ENCODE measurements around the gene UBN1.
A peak's percentile ranks its signal among the peaks of the same experiment; 100 is the strongest.

Gene UBN1

DNA sequence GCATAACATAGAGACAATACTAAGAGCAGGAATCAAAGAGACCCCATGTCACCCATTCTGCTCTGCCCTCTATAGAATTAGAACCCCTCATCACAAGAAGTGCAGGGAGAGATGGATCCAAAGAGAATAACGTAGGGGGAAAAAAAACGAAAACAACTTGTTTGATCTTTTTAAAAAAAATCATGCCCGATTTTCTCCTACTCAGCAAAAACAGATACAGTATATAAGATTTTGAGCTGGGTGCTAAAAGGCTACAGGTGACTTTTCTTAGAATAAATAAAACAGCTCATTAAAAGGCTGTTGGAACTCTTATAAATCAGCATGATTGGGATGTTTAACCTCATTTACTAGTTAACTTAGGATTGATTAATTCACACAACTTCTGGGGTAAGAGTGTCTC lies 17.4 kb downstream of the UBN1 start:
- no peak for DNase-seq

DNA sequence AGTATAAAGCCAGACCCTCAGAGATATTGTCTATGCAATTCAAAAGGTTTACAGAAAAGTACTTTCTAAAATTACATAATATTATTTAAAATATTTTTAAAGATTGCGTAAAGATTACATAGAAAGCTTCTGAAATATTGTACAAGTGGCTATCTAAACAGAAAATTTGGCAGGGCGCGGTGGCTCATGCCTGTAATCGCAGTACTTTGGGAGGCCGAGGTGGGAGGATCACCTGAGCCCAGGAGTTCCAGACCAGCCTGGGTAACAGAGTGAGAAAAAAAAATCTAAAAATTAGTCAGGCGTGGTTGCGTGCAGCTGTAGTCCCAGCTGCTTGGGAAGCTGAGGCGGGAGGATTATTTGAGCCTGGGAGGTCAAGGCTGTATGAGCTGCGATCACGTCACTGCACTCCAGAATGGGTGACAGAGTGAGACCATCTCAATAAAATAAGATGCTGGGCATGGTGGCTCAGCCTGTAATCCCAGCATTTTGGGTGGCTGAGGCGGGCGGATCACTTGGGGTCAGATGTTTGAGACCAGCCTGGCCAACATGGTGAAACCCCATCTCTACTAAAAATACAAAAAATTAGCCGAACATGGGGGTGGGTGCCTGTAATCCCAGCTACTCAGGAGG lies 18.1 kb downstream of the UBN1 start:
- DNase-seq = peak; percentile 46

DNA sequence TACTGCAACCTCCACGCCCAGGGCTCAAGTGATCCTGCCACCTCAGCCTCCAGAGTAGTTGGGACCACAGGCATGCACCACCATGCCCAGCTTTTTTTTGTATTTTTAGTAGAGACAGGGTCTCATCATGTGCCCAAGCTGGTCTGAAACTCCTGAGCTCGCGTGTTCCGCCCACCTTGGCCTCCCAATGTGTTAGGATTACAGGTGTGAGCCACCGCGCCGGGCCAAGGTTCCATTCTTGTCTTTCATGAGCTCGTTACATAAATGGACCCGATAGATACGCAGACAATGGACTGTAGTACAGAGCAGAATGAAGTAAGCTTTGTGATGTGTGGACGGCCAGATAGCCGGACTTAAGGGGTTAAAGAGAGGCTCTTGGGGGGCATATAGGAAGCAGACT lies 19.3 kb downstream of the UBN1 start:
- DNase-seq = no peak

DNA sequence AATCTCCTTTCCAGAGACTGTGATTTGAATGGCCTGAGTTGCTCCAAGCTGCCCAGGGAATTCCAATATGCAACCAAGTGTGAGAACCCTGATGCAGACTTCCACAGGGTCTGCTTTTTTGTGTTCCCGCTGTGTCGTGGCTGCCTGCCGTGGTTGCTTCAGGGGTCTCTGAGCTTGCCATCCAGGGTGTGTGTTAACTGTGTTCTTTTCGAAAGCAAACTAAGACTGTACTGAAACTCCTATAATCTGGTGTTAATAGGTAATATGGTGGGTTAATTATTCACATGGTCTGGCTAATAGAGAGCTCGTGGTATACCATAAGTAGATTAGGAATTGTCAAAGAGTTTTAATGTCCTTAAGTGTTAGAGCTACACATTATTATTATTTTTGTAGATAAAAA lies 20.7 kb downstream of the UBN1 start:
- DNase-seq = no peak

DNA sequence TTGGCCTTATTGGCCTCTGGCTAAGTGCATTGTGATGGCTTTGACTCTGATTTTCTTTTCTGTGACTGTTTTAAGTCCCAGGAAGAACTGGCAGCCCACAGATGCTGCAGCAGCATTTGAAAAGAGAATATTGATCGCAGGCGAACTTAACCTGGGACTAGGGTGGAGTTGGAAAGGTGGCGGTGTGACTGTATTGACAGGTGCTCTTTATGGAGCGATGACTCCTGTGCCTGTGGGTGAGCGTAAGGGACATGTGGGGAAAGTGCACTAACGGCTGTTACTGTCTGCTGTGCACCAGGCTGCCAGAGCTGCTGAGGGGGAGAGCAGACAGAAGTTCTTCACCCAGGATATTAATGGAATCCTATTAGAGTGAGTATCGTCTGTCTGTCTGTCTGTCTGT lies 21.3 kb downstream of the UBN1 start:
- DNase-seq = peak; percentile 71

DNA sequence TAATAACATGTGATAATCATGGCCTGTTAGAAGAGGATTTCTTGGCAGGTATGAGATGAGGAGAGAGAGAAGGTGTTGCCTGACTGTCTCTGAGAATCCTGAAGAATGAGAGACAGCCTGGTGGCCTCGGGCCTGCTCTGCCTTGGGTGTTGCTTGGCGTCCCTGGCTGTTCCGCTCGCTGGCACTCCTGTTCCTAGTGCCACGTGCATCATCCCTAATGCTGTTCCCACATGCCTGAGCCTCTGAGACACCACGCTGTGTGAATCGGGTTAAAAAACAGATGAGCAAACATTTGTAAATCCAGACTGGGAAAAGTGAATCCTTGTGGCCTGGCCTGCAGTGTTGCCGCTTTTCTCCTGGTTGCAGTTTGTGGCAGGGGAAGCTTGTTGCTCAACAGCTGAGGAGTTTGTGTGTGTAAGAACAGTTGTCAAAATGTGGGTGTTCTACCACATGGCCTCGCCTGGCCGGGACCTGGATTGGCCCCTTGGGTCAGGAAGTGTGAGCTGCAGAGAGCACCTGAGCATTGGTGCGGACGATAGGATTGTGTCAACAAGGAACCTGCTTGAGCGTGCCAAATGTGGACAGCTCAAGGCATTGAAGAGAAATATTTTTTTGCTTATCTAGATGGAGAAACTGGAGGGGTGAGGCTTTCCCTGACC lies 22.0 kb downstream of the UBN1 start:
- DNase-seq = no peak

DNA sequence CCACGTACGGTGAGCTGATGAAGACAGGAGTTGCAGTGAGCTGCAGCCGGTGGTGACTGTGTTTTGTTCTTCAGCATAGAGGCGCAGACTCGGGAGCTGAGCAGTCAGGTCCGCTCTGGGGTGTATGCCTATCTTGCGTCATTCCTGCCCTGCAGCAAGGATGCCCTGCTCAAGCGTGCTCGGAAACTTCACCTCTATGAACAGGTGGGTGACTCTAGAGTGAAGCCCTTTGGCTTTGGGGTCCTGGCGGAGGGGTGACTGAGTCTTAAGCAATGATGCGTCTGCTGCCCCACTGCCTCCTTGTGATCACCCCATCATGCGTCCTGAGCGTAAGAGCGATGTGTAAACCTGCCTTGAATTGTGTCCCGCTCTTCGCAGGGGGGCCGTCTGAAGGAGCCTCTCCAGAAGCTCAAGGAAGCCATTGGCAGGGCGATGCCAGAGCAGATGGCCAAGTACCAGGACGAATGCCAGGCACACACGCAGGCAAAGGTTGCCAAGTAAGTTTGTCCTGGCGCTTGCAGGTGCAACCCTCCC lies 22.9 kb downstream of the UBN1 start:
- no peak for DNase-seq

DNA sequence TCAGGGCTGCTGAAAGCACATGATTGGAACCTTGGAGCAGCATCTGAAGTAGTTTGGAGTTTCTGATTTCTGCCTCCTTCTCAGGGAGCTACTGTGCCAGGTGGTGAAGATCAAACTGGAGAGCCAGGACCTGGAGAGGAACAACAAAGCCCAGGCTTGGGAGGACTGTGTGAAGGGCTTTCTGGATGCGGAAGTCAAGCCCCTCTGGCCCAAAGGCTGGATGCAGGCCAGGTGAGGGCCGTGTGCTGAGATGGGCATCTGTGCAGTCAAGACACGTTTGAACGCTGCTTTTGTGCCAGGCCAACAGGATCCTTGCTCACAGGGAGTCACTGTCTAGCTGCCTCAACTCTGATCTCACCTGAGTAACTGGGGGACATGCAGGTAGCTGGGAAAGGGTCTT lies 23.8 kb downstream of the UBN1 start:
- DNase-seq = no peak

DNA sequence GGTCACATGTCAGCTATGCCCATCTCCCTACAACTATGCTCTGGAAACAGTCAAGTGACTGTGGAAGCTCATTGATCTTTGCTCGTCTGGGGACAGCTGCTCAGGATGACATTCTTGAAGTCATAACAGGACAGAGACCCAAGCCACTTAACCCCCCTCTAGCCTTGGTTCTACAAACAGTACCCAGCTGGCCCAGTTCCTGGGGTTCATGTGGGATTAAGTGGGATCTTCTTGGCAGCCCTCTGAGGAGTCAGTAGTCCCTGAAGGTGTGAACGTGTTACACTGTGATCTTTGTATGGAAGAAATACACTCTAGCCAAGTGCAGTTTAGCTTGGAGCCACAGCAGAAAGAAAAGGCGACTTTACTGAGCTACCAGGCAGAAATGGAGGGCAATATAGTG lies 25.8 kb downstream of the UBN1 start:
- DNase-seq = no peak

DNA sequence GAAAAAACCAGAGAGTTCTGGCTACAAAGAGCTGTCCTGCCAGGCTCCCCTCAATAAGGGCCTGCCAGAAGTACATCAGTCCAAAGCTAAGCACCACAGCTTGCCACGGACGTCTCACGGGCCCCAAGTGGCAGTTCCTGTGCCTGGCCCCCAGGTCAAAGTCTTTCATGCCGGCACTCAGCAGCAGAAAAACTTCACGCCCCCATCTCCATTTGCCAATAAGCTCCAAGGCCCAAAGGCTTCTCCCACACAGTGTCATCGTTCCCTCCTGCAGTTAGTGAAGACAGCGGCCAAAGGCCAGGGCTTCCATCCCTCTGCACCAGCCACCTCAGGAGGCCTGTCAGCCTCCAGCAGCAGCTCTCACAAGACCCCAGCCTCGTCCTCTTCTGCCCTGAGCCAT lies 27.4 kb downstream of the UBN1 start:
- DNase-seq = no peak

DNA sequence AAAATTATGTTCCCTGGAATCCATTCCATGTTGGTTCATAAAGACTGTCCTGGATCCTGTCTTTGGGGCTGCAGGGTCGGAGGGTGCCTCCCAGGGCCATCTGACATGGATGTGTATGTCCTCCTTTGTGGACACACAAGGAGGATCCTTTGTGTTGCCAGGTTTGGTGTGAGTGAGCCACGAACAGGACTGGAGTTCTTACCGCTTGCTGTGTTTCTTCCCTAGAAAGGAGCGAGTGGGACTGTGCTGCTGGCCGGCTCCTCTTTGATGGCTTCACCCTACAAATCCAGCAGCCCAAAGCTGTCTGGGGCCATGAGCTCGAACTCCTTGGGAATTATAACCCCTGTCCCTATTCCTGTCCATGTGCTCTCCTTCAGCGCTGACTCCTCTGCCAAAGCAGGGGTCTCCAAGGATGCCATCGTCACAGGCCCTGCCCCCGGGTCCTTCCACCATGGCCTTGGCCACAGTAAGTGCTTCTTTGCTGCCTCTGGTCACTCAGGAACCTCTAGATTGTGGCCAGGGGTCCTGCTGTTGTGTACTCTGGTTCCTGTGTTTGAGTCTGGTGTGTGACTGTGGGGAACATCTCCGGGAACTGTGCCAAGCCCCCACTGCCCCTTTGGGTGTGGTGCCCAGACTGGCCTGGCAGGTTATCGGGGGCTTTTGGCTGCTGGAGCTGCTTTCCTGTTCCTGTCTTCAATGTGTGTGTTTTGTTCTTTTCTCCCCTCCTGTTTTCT lies 29.5 kb downstream of the UBN1 start:
- DNase-seq = no peak

DNA sequence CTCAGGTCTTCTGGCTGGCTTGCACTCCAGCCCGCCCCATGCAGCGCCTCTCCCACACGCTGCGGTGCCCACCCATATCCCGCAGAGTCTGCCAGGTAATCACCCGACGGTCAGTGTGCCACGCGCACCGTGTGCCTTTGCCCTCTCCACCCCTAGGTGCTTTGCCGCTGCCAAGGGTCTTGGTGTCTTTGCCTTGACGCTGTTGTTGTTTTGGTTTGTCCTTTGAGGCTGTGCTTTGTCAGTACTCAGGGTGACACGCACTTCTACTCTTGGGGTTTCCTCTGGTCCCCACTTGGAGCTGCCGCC lies 30.1 kb downstream of the UBN1 start:
- DNase-seq = no peak

DNA sequence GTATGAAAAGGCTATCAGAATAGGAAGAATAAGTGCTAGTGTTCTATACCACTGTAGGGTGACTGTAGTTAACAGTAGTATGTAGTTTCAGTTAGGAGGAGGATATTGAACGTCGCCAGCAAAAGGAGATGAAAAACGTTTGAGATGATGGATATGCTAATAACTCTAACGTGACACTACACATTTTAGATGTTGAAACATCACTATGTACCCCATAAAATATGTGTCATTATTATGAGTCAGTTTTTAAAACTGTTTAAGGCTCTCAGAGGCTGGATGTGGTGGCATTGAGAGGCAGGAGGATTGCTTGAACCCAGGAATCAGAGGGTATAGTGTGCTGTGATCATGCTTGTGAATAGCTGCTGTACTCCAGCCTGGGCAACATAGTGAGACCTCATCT lies 31.8 kb downstream of the UBN1 start:
- DNase-seq = no peak

DNA sequence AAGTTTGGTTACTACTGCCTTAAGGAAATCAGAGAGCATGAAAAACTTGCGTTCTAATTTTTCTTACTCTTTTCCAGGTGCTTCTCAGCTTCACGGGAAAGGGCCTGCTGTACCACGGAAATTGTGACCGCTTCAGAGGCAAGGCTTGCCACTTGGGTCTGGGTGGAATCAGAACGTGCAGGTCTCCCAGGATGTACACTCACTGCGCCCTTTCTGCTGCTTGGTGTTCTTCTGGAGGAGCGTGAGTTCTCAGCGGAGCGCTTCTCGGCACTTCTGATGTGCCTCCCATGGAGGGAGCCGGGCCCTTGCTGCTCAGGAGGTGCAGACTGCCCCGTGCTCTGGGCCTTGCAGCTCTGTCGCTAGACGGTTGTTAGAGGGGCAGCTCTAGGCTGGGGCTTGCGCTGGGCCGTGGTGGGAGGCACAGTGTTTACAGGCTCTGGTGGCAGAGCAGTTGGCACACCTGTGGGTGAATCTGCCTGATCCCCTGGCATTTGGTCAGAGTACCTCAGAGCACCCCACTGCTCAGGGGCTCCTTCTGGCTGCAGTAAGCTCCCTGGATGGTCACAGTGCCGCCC lies 32.8 kb downstream of the UBN1 start:
- DNase-seq = no peak

DNA sequence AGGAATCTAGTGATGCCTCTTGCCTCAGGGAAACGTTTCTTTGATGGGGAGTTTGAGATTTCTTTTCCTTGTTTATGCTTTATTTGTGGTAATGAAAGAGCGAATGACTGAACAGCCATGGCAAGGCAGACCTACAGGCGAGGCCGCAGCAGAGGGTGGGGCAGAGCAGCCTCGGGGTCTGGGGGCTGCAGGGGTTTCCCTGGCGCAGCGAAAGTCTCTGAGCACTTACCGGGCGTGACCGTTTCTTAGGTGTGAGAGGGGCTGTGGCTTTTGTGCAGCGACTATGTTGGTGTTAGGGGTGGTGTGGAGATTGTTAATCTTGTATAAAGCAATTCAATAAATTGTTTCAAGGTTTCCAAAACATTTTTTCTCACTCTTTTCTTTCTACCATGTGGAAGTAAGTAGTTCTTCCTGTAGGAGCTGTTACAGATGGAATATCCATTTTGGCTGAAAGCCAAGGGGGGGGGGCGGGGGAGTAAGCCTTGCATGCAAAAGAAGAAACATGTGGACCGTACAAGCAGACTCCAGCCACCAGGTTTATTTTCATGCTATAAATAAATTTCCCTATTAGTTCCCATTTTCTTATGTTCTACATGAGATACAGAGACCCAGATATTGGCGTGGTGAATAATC lies 34.8 kb downstream of the UBN1 start:
- peak; percentile 58 for DNase-seq

DNA sequence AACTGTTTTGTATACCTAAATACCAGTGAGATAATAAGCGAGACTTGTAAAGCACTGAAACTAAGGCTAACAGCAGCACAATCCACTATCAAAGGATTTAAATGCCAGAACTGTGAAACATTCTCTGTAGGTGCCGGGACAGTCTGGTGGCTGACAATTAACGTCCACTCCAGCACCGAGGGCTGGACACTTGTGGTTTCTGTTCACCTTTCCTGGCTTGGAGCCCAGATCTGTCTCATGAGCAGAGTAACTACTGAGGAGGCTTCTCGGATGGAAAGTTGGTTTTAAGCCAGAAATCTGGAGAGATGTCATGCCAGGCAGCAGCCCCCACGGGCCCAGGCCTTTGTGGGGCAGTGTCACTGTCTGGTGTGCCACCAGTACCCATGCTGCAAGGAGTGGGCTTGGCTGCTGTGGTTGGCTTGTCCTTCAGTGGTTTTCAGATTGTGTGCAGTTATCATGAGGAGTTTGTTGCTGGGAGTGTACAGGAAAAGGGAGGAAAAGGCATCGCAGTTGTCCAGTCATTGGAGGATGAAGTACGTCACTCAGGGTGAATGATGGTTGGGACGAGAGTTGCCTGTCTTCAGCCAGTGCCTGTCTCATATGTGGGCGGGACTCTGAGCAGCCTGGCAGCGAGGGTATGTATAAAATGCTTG lies 35.5 kb downstream of the UBN1 start:
- no peak for DNase-seq

DNA sequence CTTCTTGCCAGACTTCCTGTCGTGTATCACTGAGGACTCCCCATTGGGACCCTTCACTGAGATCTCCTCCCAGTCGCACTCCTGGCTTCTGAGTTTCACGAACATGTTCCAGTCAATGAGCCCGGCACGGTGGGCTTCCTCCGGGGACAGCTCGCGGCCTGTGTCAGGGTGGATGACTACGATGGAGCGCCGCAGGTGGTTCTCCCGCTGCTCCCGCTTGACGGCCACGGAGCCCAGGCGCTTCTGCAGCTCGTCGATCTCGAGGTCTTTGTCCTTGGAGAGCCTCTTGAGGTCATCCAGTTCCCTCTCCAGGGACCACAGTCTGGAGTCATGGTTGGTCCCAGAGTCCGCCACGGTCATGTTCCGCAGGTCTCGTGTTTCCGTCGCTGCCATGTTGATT lies 36.2 kb downstream of the UBN1 start:
- no peak for DNase-seq

DNA sequence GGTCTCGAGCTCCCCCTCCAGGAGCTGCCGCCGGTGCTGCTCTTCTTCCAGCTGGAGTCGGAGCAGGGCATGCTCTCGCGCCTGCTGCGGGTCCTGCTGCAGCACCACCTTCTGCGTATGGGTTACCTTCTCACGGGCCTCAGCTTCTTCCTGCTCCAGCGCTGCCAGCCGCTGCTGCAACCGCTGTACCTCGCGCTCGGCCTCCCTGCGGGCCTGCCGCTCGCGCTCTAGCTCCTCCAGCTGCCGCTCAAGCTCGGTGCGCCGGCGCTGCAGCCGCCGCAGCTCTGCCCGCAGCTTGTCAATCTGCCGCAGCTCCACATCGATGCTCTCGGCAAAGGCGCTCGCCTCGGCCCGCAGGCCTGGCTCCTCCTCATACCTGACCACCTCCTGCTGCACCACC lies 36.9 kb downstream of the UBN1 start:
- no peak for DNase-seq

DNA sequence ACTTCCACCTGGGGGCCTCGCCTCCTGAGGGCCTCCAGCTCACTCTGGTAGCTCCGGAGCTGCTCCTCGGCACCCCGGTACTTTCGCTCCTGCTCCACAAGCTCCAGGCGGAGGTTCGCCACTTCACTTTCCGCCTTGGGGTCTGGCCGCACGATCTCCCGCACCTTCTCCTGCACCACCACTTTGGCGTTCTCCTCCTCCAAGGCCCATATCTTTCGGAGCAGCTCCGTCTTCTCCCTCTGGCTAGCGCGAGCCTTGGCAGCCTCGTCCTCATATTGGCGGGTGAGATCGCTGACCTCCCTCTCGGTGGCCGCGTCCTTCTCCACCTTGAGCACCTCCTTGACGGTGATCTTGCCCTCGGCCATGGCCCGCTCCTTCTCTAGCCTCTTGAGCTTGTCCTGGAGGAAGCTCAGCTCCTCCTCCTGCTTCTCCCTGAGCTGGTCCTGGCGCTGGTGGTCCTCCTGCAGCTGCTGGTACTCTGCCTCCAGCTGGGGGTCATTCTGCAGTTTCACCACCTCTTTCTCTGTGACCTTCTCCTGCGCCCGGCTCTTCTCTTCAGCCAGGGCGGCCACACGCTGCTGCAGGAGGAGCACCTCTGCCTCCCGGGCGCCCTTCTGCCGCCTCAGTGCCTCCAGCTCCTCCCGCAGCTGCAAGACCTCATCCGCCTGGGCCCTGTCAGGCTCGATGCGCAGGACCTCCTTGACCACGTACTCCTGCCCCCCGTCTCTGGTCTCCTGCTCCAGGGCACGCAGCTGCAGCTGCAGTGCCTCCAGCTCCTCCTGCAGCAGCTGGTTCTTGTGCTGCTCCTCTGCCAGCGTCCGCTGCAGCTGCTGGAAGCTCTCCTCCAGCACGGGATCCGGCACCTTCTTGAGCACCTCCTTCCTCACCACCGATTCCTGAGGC lies 37.9 kb downstream of the UBN1 start:
- no peak for DNase-seq

DNA sequence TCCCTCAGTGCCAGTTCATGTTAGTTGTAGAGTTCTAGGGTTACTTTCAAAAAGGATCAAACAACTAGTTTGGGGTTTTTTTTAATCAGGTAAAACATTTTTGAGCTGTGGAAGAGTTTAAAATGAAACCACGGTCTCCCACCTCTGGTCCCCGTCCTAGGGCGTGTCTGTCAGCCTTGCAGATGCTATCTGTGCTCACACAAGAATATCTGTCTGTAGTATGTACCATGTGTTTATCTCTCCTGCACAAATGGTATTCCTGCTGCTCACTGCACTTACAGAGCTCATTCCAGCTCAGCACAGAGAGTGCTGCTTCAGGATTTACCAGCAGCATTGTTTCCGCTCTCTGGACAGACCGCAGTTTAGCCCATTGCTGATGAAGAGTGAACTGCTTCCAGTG lies 38.9 kb downstream of the UBN1 start:
- no peak for DNase-seq

DNA sequence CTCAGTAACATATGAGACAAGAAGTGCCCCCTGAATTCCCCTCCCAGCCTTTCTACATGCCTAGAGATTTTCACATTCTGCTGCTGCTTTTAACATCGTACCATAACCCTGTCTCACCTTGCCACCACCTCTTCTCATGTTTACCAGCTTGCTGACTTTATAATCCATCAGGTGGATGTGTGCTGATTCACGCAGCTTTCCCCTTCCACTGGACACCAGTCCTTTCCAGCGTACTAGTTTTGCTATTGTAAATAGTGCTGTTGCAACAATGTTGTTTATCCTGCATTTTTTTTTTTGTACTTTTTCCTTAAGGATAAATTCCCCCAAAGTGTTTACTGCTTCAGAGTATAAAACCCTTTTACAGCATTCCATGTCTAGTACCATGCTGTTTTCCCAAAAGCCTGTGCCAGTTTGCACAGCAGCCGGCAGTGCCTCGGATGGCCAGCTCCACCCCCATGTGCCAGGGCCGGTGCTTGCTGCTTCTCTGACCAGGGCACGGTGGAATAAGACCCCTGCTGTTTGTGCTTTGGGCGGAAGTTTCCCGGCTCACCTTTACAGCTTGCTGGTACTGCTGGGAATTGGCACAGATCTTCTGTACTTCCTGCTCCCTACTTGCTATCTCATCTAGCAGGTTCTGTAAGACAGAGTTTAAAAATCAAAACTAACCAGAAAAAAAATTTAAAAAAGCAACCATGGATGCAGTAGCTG lies 41.3 kb downstream of the UBN1 start:
- no peak for DNase-seq
